Measurements from ENCODE around the gene TBC1D30. TPM values are rescaled to one million over a fixed set of nuclear protein-coding genes. Genes with fewer than 3 reads are reported as not detected.

Gene TBC1D30, protein sequence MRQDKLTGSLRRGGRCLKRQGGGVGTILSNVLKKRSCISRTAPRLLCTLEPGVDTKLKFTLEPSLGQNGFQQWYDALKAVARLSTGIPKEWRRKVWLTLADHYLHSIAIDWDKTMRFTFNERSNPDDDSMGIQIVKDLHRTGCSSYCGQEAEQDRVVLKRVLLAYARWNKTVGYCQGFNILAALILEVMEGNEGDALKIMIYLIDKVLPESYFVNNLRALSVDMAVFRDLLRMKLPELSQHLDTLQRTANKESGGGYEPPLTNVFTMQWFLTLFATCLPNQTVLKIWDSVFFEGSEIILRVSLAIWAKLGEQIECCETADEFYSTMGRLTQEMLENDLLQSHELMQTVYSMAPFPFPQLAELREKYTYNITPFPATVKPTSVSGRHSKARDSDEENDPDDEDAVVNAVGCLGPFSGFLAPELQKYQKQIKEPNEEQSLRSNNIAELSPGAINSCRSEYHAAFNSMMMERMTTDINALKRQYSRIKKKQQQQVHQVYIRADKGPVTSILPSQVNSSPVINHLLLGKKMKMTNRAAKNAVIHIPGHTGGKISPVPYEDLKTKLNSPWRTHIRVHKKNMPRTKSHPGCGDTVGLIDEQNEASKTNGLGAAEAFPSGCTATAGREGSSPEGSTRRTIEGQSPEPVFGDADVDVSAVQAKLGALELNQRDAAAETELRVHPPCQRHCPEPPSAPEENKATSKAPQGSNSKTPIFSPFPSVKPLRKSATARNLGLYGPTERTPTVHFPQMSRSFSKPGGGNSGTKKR
- 1.0 to 1.9 TPM (median 1.4 TPM) in 5 replicates for total RNA-seq (2022; extraction: Qiagen RNA extraction)

DNA sequence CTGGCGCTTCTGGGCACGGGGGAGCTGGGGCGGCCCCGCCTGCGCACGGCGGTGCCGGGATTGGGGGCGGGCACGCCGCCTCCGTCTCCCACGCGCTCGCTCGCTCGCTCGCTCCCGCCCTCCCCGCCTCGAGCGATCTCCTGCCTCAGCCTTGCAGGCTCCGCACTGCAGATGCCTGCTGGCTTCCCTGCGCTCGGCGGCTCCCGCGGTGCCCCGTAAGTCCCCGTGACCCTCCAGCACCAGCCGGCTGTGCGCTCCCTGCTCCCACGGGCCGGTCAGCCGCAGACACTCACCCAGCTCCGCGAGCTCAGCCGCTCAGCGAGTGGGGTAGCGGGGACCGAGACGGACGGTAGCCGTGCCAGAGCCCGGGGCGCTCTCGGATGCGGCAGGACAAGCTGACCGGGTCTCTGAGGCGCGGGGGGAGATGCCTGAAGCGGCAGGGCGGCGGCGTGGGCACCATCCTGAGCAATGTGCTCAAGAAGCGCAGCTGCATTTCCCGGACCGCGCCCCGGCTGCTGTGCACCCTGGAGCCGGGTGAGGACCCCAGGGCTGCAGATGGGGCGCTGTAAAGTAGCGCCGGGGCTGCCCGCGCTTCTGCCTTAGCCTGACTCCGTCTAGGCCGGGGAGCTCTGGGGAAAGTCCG, at the start of gene TBC1D30:
Gene TBC1D30, plus strand, starts transcription at position 148 of the 643 bp plus-strand sequence. Its CDS starts 233 bp downstream, at position 381.

Other genes with a start within 250 kb of the TBC1D30 start
- 20.9 to 29.3 TPM (median 22.9 TPM) in 5 replicates for gene RASSF3, start 214.2 kb upstream of the TBC1D30 start, total RNA-seq (2022; extraction: Qiagen RNA extraction)
- 46.3 to 56.9 TPM (median 54.5 TPM) in 5 replicates for gene GNS, start 65.2 kb upstream of the TBC1D30 start, total RNA-seq (2022; extraction: Qiagen RNA extraction)